Stimulated activated CD4-positive, alpha-beta T cell treated with anti-CD3 and anti-CD28 coated beads, Interleukin-4, amount 100 ng/mL, for 48 hours (primary cell): Measurements from ENCODE around the gene CCN2.

ENCODE experiments used
- DNase-seq, 2 donors: peaks; one replicate each; pipeline ENCODE4 v3.0.0-alpha.2; 2020; ENCODE audit warnings: low read depth in 2 of 2

The CCN2 gene, protein sequence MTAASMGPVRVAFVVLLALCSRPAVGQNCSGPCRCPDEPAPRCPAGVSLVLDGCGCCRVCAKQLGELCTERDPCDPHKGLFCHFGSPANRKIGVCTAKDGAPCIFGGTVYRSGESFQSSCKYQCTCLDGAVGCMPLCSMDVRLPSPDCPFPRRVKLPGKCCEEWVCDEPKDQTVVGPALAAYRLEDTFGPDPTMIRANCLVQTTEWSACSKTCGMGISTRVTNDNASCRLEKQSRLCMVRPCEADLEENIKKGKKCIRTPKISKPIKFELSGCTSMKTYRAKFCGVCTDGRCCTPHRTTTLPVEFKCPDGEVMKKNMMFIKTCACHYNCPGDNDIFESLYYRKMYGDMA

DNA sequence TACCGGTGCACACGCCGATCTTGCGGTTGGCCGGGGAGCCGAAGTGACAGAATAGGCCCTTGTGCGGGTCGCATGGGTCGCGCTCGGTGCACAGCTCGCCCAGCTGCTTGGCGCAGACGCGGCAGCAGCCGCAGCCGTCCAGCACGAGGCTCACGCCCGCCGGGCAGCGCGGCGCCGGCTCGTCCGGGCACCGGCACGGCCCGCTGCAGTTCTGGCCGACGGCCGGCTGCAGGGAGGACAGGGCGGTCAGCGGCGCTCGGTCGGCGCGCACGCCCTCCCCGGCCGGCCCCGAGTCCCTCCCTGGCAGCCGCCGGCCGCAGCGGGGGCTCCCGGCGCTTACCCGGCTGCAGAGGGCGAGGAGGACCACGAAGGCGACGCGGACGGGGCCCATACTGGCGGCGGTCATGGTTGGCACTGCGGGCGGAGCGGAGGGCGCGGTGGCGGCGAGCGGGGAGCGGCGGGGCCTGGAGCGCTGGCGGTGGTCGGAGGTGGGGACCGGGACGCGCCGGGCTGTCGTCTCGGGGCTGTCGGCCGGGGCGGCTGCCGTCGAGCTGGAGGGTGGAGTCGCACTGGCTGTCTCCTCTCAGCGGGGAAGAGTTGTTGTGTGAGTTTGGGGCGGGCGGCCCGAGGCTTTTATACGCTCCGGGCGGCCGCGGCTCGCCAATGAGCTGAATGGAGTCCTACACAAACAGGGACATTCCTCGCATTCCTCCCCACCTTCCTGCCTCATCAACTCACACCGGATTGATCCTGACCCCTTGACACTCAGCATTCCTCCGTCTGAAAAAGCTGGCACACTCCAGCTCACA lies at the start of gene CCN2:
Gene CCN2 (minus strand): TSS at position 606 of the 809 bp plus-strand sequence. CDS start 200 bp downstream, at position 406.
- peak in 1 of 2 donors; percentile 1 for DNase-seq

GRCh38 chr6:132000296-132000695 lies 49.1 kb upstream of the CCN2 start:
- DNase-seq: no peak

GRCh38 chr6:131999545-132000146 lies 48.5 kb upstream of the CCN2 start:
- no peak for DNase-seq

DNA sequence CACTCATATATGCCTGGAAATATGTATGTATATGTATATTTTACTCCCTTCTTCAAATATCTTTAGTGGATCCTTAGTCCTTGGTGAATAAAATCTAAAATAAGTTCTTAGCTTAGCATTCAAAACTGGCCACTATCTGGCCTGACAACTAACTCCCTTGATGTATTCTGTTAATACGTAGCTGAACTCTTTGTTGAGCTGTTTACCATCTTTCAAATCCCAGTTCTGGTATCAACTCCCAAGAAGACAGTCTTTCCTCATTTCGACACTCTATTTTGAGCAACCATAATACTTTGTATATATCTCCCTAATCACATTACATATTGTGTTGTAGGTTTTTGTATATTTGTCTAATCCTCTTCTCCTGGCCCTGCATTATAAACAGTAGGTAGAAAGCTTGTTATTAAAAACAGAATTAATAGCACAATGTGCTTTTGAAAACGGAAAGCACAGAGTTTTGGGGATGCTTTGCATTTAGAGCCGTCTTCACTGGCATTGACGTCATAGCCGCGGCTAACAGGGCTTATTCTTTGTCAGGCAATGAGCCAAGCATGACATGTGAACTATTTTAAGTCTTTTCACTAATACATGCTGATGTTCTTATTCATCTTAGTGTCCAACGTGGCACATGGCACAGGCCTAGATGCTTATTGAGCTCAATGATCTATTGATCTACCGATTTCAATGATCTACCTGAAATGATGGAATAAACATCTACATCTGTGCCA lies 47.2 kb upstream of the CCN2 start:
- DNase-seq: no peak

DNA sequence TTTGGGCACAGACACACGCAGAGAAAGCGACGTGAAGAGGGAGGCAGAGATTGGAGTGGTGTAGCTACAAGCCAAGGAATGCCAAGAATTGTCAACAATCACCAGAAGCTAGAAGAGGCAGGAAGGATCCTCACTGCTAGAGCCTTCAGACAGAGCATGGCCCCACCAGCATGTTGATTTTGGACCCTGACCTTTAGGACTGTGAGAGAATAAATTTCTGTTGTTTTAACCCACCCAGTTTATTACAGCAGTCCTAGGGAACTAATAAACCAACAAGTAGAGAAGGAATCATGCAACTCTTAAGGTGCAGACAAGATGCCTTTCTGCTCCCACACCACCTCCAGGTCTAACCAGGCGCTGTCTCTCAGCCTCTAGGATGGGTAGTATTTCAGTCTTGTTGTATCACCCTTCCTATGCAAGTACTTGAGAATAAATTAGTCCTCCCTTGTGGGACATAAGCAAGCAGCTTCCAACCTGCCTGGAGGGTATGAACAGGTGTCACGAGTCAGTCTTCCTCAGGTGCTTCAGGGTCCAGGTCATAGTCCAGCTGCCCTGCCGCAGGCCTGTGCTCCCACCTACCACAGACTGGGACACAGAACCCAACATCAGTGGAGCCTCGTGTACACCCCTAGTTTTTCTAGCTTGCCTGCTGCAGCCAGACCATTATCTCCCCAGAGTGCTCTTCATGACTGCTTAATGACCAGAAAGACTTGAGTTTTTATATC lies 46.4 kb upstream of the CCN2 start:
- DNase-seq: no peak

GRCh38 chr6:131995917-131996316 lies 44.7 kb upstream of the CCN2 start:
- no peak for DNase-seq

- DNase-seq: no peak
Measured at GRCh38 chr6:131992557-131992956, 41.4 kb upstream of the CCN2 start.

DNA sequence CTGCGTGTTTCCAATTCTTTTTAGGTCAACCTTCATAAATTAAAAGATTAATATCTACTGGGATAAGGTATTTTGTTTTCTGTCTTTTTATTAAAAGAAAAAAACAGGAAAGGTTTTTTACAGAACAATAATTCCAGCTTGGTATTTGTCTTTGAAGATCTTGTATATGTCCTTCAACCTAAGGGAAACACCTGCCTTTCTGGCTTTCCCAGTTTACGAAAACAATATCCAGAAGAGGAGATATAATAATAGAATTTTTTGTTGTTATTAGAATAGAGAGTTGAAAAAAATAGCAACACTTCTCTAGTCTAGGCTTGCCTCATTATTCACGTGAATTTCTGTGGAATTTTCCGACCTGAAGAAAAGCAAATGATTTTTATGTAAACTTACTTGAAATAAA lies 37.9 kb upstream of the CCN2 start:
- DNase-seq: no peak

- no peak for DNase-seq
Measured at GRCh38 chr6:131982740-131983259, 31.6 kb upstream of the CCN2 start.

- no peak for DNase-seq
Measured at GRCh38 chr6:131981624-131981978, 30.4 kb upstream of the CCN2 start.

DNA sequence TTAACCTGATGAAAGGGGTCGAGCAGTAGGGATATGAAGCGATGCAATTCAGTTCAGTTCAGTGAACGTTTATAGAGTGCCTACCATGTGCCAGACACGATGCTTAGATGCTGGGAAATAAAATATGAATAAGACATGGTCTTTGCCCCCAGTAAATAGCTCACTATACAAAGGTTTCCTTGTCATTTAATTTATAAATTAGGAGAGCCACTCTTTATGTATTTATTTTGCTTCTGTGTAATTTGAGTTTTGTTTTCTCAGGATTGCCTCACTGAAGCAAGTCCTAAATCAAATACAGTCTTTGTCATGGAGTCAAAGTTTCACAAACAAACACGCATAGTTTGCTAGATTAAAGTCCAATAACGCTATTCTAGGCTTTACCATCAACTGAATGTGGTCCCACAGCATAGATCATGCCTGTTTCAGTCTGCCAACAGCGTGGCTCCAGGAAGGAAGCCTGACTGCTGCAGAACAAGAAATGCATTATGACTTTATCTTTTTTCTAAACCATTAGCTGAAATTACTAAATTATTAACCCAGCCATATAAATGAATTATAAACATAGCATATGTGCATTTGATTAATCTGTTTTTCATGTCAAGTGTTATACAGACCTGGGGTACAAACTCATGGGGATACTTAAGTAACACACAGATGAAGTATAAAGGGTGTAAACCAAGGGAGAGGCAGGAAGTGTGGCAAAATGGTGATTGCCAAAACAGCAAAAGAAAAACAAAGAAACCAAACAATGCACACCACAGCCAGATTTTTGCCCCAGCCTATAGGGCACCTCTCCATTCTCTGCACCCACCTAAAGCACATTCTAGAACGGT lies 29.8 kb upstream of the CCN2 start:
- no peak for DNase-seq

DNA sequence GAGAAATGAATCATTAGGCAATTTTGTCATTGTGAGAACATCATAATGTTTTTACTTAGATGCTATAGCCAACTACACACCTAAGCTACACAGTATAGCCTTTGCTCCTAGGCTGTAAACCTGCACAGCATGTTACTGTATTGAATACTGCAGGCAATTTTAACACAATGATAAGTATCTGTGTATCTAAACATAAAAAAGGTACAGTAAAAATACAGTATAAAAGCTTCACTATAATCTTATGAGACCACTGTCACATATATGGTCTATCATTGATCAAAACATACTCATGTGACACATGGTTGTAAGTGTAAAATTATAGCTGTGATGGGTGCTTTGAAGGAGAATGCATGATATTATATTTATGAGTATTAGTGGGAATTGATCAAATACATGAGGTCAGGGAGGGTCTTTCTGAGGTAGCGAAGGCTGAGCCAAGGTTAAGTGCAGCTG lies 29.2 kb upstream of the CCN2 start:
- no peak for DNase-seq

DNA sequence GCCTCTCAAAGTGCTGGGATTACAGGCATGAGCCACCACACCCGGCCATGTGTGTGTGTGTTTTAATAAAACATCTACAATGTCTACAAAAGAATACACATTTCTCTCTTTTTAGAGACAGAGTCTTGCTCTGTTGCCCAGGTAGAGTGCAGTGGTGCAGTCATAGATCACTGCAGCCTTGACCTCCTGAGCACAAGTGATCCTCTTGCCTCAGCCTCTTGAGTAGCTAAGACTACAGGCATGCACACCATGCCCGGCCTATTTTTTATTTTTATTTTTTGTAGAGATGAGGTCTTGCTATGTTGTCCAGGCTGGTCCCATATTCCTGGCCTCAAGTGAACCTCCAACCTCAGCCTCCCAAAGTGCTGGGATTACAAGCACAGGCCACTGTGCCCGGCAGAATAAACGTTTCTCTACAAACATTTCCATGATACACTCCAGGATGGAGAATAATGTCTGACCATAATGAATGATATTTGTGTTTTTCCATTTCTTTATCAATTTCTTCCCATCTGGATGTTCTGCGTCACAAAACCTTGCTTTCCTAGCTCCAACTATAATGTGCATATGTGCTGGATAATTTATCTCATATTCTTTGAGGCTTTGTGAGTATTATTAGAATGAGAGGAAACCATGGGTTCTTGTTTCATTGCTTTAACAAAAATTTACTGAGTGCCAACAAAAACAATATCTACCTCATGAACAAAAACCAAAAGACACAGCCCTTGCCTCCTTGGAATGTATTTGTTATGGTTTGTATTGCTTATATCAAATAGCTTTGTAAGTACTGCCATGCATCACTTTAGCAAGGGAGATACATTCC lies 28.6 kb upstream of the CCN2 start:
- DNase-seq: no peak

DNA sequence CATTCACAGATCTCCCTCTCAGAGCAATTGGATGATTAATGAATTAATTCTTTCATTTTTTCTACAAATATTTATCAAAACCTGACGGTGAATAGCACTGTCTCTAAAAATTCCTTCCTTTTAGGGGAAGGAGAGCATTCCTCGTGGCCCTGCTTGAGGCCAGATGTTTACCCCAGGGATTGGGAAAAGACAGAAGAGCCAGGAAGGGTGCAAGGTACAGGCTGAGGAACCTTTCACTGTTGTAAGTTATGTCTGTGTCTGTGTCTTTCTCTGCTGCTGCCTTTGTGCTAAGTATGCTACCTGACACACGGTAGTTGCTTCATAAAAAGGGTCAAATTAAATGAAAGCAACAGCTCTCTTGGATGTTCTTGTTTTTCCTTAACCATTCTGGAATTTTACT lies 27.4 kb upstream of the CCN2 start:
- no peak for DNase-seq

GRCh38 chr6:131976545-131977061 lies 25.4 kb upstream of the CCN2 start:
- no peak for DNase-seq

- no peak for DNase-seq
Measured at GRCh38 chr6:131972741-131973140, 21.6 kb upstream of the CCN2 start.

- no peak for DNase-seq
Measured at GRCh38 chr6:131970076-131970859, 19.1 kb upstream of the CCN2 start.

- no peak for DNase-seq
Measured at GRCh38 chr6:131968656-131969055, 17.5 kb upstream of the CCN2 start.
